ENCODE results near the gene MYO16.

Gene MYO16

DNA sequence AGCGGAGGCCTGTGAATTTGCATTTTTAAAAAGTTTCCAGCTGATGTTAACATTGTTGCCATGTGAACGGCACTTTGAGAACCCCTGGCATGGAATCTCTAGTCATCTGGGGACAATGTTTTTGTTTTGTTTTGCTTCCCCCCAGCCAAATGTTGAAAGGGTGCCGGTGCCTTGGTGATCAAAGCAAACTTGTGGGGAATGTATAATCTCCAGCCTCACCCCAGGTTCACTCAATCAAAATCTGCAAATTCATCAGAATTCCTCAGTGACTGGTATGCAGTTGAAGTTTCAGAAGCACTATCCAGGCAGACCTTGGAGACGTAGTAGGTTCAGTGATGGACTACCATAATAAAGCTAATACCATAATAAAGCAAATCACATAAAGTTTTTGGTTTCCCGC lies 428.7 kb downstream of the MYO16 start:
- TF ChIP-seq, protein P1, sequence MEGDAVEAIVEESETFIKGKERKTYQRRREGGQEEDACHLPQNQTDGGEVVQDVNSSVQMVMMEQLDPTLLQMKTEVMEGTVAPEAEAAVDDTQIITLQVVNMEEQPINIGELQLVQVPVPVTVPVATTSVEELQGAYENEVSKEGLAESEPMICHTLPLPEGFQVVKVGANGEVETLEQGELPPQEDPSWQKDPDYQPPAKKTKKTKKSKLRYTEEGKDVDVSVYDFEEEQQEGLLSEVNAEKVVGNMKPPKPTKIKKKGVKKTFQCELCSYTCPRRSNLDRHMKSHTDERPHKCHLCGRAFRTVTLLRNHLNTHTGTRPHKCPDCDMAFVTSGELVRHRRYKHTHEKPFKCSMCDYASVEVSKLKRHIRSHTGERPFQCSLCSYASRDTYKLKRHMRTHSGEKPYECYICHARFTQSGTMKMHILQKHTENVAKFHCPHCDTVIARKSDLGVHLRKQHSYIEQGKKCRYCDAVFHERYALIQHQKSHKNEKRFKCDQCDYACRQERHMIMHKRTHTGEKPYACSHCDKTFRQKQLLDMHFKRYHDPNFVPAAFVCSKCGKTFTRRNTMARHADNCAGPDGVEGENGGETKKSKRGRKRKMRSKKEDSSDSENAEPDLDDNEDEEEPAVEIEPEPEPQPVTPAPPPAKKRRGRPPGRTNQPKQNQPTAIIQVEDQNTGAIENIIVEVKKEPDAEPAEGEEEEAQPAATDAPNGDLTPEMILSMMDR (IDR thresholded peaks at IDR 0.05; ENCODE audit: low read depth, low read length), result no peak
- Histone ChIP-seq H3K9me3 (no peaks in the 10 kb centered on the region), H3K36me3 (no peaks in the 10 kb centered on the region), H3K4me3 (ENCODE audit: low read depth, low read length) (no peak overlapping the region), H3K4me1 (no peaks in the 10 kb centered on the region), H3K27me3 (peaks cover 44% of the 10 kb centered on the region)
- no peak for DNase-seq

DNA sequence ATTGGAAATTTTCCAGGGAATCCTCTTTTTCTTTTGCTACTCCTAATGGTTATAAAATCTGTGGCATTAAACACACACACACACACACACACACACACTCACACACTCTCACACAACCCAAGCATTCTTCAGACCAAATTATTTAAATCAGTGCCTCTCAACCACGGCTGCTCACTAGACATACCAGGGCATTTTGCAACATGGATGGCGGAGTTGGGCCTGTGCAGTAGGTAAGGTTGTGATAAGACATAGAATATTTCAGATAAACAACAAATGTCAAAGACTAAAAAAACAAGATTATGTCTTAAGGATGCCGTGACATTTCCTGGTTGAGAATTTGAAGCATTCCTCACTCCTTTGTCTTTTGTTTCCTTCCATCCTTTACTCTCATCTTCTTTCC lies 443.1 kb downstream of the MYO16 start:
- no peak overlapping the region for H3K4me3 ChIP-seq (ENCODE audit: low read depth, low read length)
- no peaks in the 10 kb centered on the region for H3K9me3 ChIP-seq
- peaks cover 12% of the 10 kb centered on the region for H3K27me3 ChIP-seq
- no peak for DNase-seq
- H3K36me3 ChIP-seq, result no peaks in the 10 kb centered on the region
- H3K4me1 ChIP-seq, result no peaks in the 10 kb centered on the region
- TF ChIP-seq, protein P1 (IDR thresholded peaks at IDR 0.05; ENCODE audit: low read depth, low read length), result no peak

DNA sequence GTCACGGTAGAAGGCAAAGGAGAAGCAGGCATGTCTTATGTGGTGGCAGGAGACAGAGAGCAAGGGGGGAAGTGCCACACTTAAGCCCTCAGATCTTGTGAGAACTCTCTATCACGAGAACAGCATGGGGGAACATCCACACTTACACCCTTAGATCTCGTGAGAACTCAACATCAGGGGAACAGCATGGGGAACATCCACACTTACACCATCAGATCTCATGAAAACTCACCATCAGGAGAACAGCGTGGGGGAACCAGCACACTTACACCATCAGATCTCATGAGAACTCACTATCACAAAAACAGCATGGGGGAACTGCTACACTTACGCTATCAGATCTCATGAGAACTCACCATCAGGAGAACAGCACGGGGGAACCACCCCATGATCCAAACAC lies 445.0 kb downstream of the MYO16 start:
- H3K9me3 ChIP-seq, result no peaks in the 10 kb centered on the region
- no peak overlapping the region for H3K4me3 ChIP-seq (ENCODE audit: low read depth, low read length)
- no peaks in the 10 kb centered on the region for H3K36me3 ChIP-seq
- no peaks in the 10 kb centered on the region for H3K4me1 ChIP-seq
- DNase-seq, result no peak
- TF ChIP-seq, protein P1 (IDR thresholded peaks at IDR 0.05; ENCODE audit: low read depth, low read length), result no peak
- H3K27me3 ChIP-seq, result peaks cover 6% of the 10 kb centered on the region; the same call in 1 of the 2 replicates

DNA sequence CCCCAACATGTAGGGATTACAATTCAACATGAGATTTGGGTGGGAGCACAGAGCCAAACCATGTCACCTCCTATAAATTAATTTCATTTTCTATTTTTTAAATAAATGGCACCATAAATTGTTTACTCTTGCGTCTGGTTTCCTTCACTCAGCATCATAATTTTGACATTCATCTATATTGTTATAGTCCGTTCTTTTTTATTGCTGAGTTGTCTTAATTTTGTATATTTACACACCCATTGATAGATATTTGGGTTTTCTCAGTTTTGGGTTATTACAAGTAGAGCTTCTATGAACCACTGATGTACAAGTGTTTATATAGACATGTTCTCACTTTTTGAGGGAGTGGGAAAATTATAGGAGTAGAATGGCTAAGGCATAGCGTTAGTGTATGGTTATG lies 445.4 kb downstream of the MYO16 start:
- no peaks in the 10 kb centered on the region for H3K9me3 ChIP-seq
- H3K4me3 ChIP-seq (ENCODE audit: low read depth, low read length), result no peak overlapping the region
- no peak for DNase-seq
- H3K36me3 ChIP-seq, result no peaks in the 10 kb centered on the region
- peaks cover 6% of the 10 kb centered on the region; the same call in 1 of the 2 replicates for H3K27me3 ChIP-seq
- no peaks in the 10 kb centered on the region for H3K4me1 ChIP-seq
- TF ChIP-seq, protein P1 (IDR thresholded peaks at IDR 0.05; ENCODE audit: low read depth, low read length), result no peak

DNA sequence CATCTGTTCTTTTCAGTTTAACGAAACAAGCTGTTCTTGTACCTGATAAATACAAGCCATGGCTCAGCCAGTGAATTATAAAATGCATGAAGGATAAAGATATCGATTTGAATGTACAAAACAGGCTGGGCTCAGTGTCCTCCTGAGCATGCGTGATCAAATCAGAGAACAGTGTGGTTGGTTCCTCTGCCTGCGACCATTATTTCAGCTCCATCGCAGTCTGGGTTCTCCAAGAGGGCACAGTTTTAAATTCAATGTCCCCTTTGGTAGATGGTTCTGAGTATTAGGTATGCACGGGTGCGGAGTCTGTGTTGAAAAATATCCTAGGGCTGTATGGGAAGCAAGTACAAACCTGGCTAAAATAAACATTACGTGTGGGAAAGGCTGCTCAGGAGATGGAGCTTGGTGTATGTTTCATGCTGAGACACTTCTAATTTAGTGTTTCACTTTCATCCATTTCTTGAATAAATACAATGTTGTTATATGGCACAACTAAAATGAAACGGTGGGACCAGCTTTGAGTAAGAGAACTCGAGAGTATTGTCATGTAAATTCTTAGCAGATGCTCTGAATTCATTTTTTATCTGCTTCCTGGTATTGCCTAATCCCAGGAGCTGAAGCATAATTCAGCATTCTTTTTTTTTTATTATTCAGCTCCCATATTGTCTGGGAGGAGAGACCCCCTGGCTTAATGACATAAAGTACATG lies 458.7 kb downstream of the MYO16 start:
- Histone ChIP-seq H3K4me1 (no peaks in the 10 kb centered on the region), H3K9me3 (no peaks in the 10 kb centered on the region; the same call in 1 of the 2 replicates), H3K27me3 (peaks cover 25% of the 10 kb centered on the region), H3K36me3 (no peaks in the 10 kb centered on the region), H3K4me3 (ENCODE audit: low read depth, low read length) (no peak overlapping the region)
- DNase-seq, result no peak
- TF ChIP-seq, protein P1 (IDR thresholded peaks at IDR 0.05; ENCODE audit: low read depth, low read length), result no peak

DNA sequence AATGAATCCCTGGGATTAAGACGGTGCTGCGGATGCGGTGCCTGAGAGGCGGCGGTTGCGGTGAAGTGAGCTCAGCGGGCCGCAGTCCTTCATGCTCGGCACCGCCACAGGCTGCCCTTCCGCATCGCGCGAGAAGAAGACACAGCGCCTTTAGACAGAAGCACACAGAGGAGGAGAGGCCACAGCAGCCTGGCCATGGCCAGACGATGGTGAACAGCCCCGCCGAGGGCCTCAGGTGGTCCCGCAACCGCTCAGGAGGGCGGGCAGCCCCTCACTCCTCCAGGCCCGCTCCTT lies 459.2 kb downstream of the MYO16 start:
- Histone ChIP-seq H3K4me3 (ENCODE audit: low read depth, low read length) (no peak overlapping the region), H3K27me3 (peaks cover 25% of the 10 kb centered on the region), H3K36me3 (no peaks in the 10 kb centered on the region), H3K9me3 (no peaks in the 10 kb centered on the region; the same call in 1 of the 2 replicates), H3K4me1 (no peaks in the 10 kb centered on the region)
- DNase-seq, result no peak
- TF ChIP-seq, protein P1 (IDR thresholded peaks at IDR 0.05; ENCODE audit: low read depth, low read length), result no peak

All from BE2C (cell line).